Nephron (organoid): ENCODE measurements around the gene DGKI.

Experiments
- H3K27ac Mint-ChIP-seq, 3 experiments: 2 replicates each; pipeline ENCODE4 v1.8.0; 2020; ENCODE audit warnings: mixed read lengths in 3 of 3, mild to moderate bottlenecking in 2 of 3, moderate library complexity in 1 of 3
- H3K27me3 Mint-ChIP-seq: 2 replicates; pipeline ENCODE4 v1.8.0; 2021; ENCODE audit warnings: low read depth, mild to moderate bottlenecking, moderate library complexity, mixed read lengths
- H3K36me3 Mint-ChIP-seq: 2 replicates; pipeline ENCODE4 v1.8.0; 2020; ENCODE audit warnings: low read depth, mixed read lengths
- H3K4me1 Mint-ChIP-seq: 2 replicates; pipeline ENCODE4 v1.8.0; 2020; ENCODE audit warnings: mixed read lengths
- H3K4me3 Mint-ChIP-seq, 3 experiments: 2 replicates each; pipeline ENCODE4 v1.8.0; 2020; ENCODE audit warnings: mild to moderate bottlenecking in 3 of 3, mixed read lengths in 3 of 3, moderate library complexity in 2 of 3
- H3K9me3 Mint-ChIP-seq: 2 replicates; pipeline ENCODE4 v1.8.0; 2020; ENCODE audit warnings: mixed read lengths
- TF ChIP-seq, protein P1 (sequence below), 3 experiments: fragments of 200-600 bp; sonication (generic); IDR thresholded peaks; one replicate each; pipeline ENCODE4 v1.5.0; 2021; ENCODE audit warnings: antibody characterized with exemption in 3 of 3; ENCODE audit not compliant: unreplicated experiment in 3 of 3

Gene DGKI

GRCh38 chr7:137771273-137771672, 75.5 kb downstream of the DGKI start:
- no peaks in the 10 kb centered on the region for H3K9me3 Mint-ChIP-seq

GRCh38 chr7:137768366-137768765, 78.4 kb downstream of the DGKI start:
- Mint-ChIP-seq H3K4me3 (no peak overlapping the region), H3K9me3 (no peaks in the 10 kb centered on the region), H3K4me1 (no peaks in the 10 kb centered on the region), H3K36me3 (no peaks in the 10 kb centered on the region), H3K27me3 (no peaks in the 10 kb centered on the region), H3K27ac (no peak overlapping the region)
- TF ChIP-seq, protein P1, sequence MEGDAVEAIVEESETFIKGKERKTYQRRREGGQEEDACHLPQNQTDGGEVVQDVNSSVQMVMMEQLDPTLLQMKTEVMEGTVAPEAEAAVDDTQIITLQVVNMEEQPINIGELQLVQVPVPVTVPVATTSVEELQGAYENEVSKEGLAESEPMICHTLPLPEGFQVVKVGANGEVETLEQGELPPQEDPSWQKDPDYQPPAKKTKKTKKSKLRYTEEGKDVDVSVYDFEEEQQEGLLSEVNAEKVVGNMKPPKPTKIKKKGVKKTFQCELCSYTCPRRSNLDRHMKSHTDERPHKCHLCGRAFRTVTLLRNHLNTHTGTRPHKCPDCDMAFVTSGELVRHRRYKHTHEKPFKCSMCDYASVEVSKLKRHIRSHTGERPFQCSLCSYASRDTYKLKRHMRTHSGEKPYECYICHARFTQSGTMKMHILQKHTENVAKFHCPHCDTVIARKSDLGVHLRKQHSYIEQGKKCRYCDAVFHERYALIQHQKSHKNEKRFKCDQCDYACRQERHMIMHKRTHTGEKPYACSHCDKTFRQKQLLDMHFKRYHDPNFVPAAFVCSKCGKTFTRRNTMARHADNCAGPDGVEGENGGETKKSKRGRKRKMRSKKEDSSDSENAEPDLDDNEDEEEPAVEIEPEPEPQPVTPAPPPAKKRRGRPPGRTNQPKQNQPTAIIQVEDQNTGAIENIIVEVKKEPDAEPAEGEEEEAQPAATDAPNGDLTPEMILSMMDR (IDR thresholded peaks at IDR 0.05; ENCODE audit: unreplicated experiment in 3 of 3): no peak

More at GRCh38 chr7:137771273-137771672, 75.5 kb downstream of the DGKI start:
- Mint-ChIP-seq H3K27me3 (no peaks in the 10 kb centered on the region), H3K4me1 (no peaks in the 10 kb centered on the region), H3K27ac (no peak overlapping the region), H3K36me3 (no peaks in the 10 kb centered on the region), H3K4me3 (no peak overlapping the region)
- TF ChIP-seq, protein P1 (IDR thresholded peaks at IDR 0.05; ENCODE audit: unreplicated experiment in 3 of 3): no peak

DNA sequence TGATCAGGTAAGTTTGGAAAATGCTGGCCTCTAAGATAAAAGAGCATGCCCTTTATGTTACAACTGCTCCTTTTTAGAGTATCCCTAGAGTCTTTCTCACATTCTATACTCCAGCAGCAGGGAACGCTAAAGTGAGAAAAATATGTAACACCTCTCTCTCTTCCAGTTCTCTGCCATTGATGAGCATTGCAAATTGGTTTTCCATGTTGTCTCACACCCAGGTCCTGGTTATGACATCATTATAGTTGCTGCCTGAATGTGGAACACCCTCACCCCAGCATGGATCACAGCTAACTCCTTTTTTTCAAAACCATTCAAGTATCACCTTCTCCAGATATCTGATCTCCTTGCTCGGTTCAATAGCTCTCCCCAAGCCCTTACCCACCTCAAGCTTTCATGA, 84.4 kb downstream of the DGKI start:
- H3K27me3 Mint-ChIP-seq: peaks cover 10% of the 10 kb centered on the region
- TF ChIP-seq, protein P1 (IDR thresholded peaks at IDR 0.05; ENCODE audit: unreplicated experiment in 3 of 3): no peak
- no peaks in the 10 kb centered on the region for H3K9me3 Mint-ChIP-seq
- H3K4me3 Mint-ChIP-seq: no peak overlapping the region
- no peak overlapping the region for H3K27ac Mint-ChIP-seq
- no peaks in the 10 kb centered on the region for H3K4me1 Mint-ChIP-seq
- H3K36me3 Mint-ChIP-seq: no peaks in the 10 kb centered on the region

DNA sequence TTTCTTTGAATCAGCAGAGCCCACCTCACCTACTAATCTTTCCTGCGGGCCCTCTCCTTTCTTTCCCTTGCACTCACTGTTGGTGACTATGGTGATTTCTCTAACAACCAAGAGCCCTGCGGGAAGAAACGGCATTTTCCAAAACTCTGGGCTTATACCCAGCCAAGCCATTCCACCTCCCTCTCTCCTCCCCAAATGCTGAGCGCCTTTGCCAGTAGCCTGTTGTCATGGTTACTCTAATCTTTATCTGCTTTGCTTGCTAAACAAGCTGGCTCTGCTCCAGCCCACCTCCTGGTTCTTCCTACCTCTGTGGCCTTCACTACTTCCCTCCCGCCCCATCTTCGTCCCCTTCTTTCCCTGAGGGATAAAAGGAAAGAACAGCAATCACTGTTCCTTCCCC, 86.7 kb downstream of the DGKI start:
- Mint-ChIP-seq H3K4me3 (no peak overlapping the region), H3K27ac (no peak overlapping the region), H3K27me3 (peaks cover 14% of the 10 kb centered on the region), H3K36me3 (no peaks in the 10 kb centered on the region), H3K4me1 (no peaks in the 10 kb centered on the region), H3K9me3 (no peaks in the 10 kb centered on the region)
- TF ChIP-seq, protein P1 (IDR thresholded peaks at IDR 0.05; ENCODE audit: unreplicated experiment in 3 of 3): no peak

DNA sequence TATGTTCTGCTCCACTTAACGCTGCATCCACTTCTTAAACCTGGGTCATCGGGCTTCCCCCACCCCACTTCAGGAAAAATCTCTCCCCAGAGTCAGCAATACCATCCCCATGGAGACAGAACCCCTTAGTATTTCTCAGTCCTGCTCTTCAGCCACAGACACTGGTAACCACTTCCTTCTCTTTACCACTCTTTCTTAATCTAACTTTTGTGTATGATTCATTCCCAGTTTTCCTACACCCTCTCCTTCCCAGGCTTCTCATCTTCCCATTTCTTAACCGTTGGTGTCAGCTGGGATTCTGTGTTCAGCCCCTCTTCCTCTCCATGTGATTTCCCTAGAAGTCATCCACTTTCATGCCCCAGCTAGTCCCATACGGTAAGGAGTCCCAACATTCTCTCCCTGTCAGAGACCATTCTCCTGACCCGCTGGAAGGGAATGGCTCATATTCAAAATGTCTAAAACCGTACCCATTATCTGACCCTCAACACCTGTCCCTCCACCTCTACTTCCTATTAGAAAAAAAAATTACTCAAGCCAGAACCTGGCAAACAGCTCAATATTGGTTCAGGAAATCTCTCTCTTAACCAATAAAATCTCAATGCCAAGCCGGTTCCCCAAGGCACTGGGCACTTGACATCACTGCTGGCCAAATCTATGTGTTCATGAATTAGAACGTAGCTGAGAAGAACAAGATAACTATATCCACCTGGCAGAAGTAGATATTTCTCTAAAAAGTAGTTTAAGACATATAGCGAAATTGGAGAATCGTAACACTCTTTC, 89.4 kb downstream of the DGKI start:
- peaks cover 13% of the 10 kb centered on the region for H3K4me1 Mint-ChIP-seq
- H3K4me3 Mint-ChIP-seq: no peak overlapping the region
- H3K27ac Mint-ChIP-seq: no peak overlapping the region
- H3K36me3 Mint-ChIP-seq: no peaks in the 10 kb centered on the region
- TF ChIP-seq, protein P1 (IDR thresholded peaks at IDR 0.05; ENCODE audit: unreplicated experiment in 3 of 3): no peak
- H3K27me3 Mint-ChIP-seq: peaks cover 18% of the 10 kb centered on the region
- H3K9me3 Mint-ChIP-seq: no peaks in the 10 kb centered on the region
